Measurements from ENCODE around the gene RAB23.

- TF ChIP-seq EP300 (IDR thresholded peaks at IDR 0.05) (no peak), POLR2AphosphoS5 (IDR thresholded peaks at IDR 0.05) (no peak), CTCF (IDR thresholded peaks at IDR 0.05) (no peak)
Measured at GRCh38 chr6:57265755-57266221, 43.7 kb upstream of the RAB23 start.

Measured in upper lobe of left lung (tissue), 4 donors.